ENCODE data around the gene MIOX. TPM values are rescaled to one million over a fixed set of nuclear protein-coding genes. Genes with fewer than 3 reads are reported as not detected.
"Not testable (repeated sequence)": the region's sequence is repeated elsewhere in the genome, so short reads cannot be mapped to it uniquely, and the experiment has no call there.

Gene MIOX
- total and polyA plus RNA-seq, 2 donors, result 0.61 to 1.7 TPM

DNA sequence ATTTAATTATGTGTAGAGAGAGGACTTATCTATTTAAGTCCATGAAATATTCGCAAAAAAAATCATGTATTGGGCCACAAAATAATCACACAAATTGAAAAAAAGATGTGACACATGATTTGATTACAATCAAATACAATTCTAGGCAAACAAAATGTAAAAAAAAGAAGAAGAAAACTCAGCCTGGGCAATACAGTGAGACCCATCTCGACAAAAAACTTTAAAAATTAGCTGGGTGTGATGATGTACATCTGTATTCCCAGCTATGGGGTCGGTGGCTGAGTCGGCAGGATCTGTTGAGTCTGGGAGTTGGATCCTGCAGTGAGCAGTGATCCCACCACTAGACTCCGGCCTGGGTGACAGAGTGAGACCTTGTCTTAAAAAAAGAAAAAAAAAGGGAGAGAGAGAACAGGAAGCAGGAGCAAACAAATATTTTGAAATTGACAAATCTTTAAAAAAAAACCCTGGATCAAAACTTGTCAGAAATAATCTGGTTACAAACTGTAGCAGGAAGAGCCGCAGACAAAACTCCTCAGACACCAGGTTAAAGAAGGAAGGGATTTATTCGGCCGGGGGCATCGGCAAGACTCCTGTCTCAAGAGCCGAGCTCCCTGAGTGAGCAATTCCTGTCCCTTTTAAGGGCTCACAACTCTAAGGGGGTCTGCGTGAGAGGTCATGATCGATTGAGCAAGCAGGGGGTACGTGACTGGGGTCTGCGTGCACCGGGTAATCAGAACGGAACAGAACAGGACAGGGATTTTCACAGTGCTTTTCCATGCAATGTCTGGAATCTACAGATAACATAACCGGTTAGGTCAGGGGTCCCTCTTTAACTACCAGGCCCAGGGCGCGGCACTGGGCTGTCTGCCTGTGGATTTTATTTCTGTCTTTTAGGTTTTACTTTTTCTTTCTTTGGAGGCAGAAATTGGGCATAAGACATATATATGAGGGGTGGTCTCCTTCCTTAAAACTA, 46.5 kb downstream of the MIOX start:
- no peak overlapping the region for H3K4me3 ChIP-seq (ENCODE audit: low read length in 2 of 2)
- peaks cover 51 to 69% of the 10 kb centered on the region in 2 donors for H3K27me3 ChIP-seq (ENCODE audit: control insufficient read depth in 2 of 2, insufficient read depth in 1 of 2, low read length in 1 of 2)
- peaks cover 0 to under 1% of the 10 kb centered on the region in 2 donors for H3K36me3 ChIP-seq (ENCODE audit: control insufficient read depth in 2 of 2, insufficient read depth in 2 of 2, low read length in 1 of 2)
- no peak for DNase-seq (ENCODE audit: low read depth in 6 of 9, low spot score in 9 of 9)
- H3K9me3 ChIP-seq (ENCODE audit: control insufficient read depth in 2 of 2, insufficient read depth in 1 of 2, low read length in 1 of 2), result peaks cover 1 to 10% of the 10 kb centered on the region in 2 donors
- peaks cover 4 to 27% of the 10 kb centered on the region in 2 donors for H3K4me1 ChIP-seq (ENCODE audit: control insufficient read depth in 2 of 2, insufficient read depth in 2 of 2, low read length in 2 of 2)
- H3K27ac ChIP-seq (ENCODE audit: low read depth in 1 of 2, low read length in 1 of 2), result peak overlapping the region; percentile 42 to 67
- WGBS, result 94% methylated on average over 19 of the region's 19 CpGs

DNA sequence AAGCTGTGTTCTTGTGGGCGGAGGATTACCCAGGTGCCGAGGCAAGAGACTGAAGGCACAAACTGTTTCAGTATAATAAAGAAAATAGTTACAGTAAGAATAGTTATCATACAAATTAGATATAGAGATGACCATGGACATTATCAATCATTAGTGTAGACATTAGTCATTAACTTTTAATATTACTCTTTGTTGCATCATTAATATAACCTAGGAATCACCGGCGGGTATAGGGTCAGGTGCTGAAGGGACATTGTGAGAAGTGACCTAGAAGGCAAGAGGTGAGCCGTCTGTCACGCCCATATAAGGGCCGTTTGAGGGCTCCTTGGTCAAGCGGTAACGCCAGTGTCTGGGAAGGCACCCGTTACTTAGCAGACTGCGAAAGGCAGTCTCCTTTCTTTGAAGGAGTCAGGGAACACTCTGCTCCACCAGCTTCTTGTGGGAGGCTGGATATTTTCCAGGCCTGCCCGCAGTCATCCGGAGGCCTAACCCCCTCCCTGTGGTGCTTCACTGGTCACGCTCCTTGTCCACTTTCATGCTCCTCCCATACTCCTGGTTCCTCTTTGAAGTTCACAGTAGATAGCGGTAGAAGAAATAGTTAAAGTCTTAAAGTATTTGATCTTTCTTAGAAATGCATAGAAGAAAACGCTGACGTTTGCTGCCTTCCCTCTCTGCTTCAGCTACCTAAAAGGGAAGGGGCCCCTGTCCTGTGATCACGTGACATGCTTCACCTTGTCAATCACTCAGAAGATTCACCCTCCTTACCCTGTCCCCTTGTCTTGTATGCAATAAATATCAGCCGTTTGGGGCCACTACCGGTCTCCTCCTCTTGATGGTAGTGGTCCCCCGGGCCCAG, 47.4 kb downstream of the MIOX start:
- peak in 1 of 9 donors; percentile 46 for DNase-seq (ENCODE audit: low read depth in 6 of 9, low spot score in 9 of 9)
- 81% methylated on average over 21 of the region's 21 CpGs for WGBS
- Histone ChIP-seq H3K27ac (ENCODE audit: low read depth in 1 of 2, low read length in 1 of 2) (peak overlapping the region in 1 of 2 donors; percentile 47), H3K27me3 (ENCODE audit: control insufficient read depth in 2 of 2, insufficient read depth in 1 of 2, low read length in 1 of 2) (peaks cover 42 to 66% of the 10 kb centered on the region in 2 donors), H3K4me1 (ENCODE audit: control insufficient read depth in 2 of 2, insufficient read depth in 2 of 2, low read length in 2 of 2) (peaks cover 4 to 35% of the 10 kb centered on the region in 2 donors)
- not testable (repeated sequence) for H3K9me3 ChIP-seq (ENCODE audit: control insufficient read depth in 2 of 2, insufficient read depth in 1 of 2, low read length in 1 of 2); H3K36me3 ChIP-seq (ENCODE audit: control insufficient read depth in 2 of 2, insufficient read depth in 2 of 2, low read length in 1 of 2); H3K4me3 ChIP-seq (ENCODE audit: low read length in 2 of 2)

DNA sequence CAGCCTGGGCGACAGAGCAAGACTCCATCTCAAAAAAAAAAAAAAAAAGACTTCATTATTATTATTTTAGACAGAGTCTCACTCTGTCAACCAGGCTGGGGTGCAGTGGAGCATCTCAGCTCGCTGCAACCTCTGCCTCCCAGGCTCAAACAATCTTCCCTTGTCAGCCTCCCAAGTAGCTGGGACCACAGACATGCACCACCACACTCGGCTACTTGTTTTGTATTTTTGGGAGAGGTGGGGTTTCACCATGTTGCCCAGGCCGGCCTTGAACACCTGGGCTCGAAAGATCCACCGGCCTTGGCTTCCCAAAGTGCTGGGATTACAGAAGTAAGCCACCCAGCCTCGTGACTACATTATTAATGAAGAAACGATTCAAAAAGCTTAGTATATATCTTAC, 48.5 kb downstream of the MIOX start:
- Histone ChIP-seq H3K27ac (ENCODE audit: low read depth in 1 of 2, low read length in 1 of 2) (peak overlapping the region; percentile 7 to 42), H3K4me1 (ENCODE audit: control insufficient read depth in 2 of 2, insufficient read depth in 2 of 2, low read length in 2 of 2) (peaks cover 1 to 40% of the 10 kb centered on the region in 2 donors), H3K9me3 (ENCODE audit: control insufficient read depth in 2 of 2, insufficient read depth in 1 of 2, low read length in 1 of 2) (no peaks in the 10 kb centered on the region), H3K4me3 (ENCODE audit: low read length in 2 of 2) (no peak overlapping the region), H3K36me3 (ENCODE audit: control insufficient read depth in 2 of 2, insufficient read depth in 2 of 2, low read length in 1 of 2) (no peaks in the 10 kb centered on the region), H3K27me3 (ENCODE audit: control insufficient read depth in 2 of 2, insufficient read depth in 1 of 2, low read length in 1 of 2) (peaks cover 34 to 58% of the 10 kb centered on the region in 2 donors)
- 90% methylated on average over 8 of the region's 8 CpGs for WGBS
- no peak for DNase-seq (ENCODE audit: low read depth in 6 of 9, low spot score in 9 of 9)

DNA sequence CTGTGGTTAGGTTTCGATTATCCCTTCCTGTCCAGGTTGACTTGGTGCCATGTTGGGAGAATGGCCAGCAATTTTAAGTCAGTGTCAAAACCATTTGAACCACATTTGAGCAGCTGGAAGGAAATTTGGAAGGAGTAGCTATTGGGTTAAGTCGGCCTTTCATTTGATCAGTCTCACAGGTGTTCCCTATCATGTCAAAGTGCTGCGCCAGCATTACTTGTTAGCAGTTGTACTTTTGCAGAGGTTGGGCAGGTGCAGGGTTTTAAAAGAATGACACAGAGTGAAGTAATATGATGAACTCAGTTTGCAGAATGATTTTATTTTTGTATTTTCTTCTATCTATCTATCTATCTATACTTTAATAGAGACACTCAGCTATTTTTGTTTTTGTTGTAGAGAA, 49.6 kb downstream of the MIOX start:
- Histone ChIP-seq H3K4me1 (ENCODE audit: control insufficient read depth in 2 of 2, insufficient read depth in 2 of 2, low read length in 2 of 2) (peaks cover 0 to 33% of the 10 kb centered on the region in 2 donors), H3K27me3 (ENCODE audit: control insufficient read depth in 2 of 2, insufficient read depth in 1 of 2, low read length in 1 of 2) (peaks cover 23 to 53% of the 10 kb centered on the region in 2 donors), H3K27ac (ENCODE audit: low read depth in 1 of 2, low read length in 1 of 2) (peak overlapping the region in 1 of 2 donors; percentile 57), H3K9me3 (ENCODE audit: control insufficient read depth in 2 of 2, insufficient read depth in 1 of 2, low read length in 1 of 2) (no peaks in the 10 kb centered on the region), H3K36me3 (ENCODE audit: control insufficient read depth in 2 of 2, insufficient read depth in 2 of 2, low read length in 1 of 2) (no peaks in the 10 kb centered on the region), H3K4me3 (ENCODE audit: low read length in 2 of 2) (no peak overlapping the region)
- 78% methylated on average over 3 of the region's 3 CpGs for WGBS
- peak in 1 of 9 donors; percentile 57 for DNase-seq (ENCODE audit: low read depth in 6 of 9, low spot score in 9 of 9)

- Histone ChIP-seq H3K27me3 (ENCODE audit: control insufficient read depth in 2 of 2, insufficient read depth in 1 of 2, low read length in 1 of 2) (peaks cover 9 to 41% of the 10 kb centered on the region in 2 donors), H3K4me1 (ENCODE audit: control insufficient read depth in 2 of 2, insufficient read depth in 2 of 2, low read length in 2 of 2) (peaks cover 0 to 31% of the 10 kb centered on the region in 2 donors), H3K4me3 (ENCODE audit: low read length in 2 of 2) (no peak overlapping the region), H3K9me3 (ENCODE audit: control insufficient read depth in 2 of 2, insufficient read depth in 1 of 2, low read length in 1 of 2) (no peaks in the 10 kb centered on the region), H3K36me3 (ENCODE audit: control insufficient read depth in 2 of 2, insufficient read depth in 2 of 2, low read length in 1 of 2) (no peaks in the 10 kb centered on the region), H3K27ac (ENCODE audit: low read depth in 1 of 2, low read length in 1 of 2) (peak overlapping the region; percentile 81 to 85)
- DNase-seq (ENCODE audit: low read depth in 6 of 9, low spot score in 9 of 9), result no peak
- 97% methylated on average over 13 of the region's 13 CpGs for WGBS
Measured at GRCh38 chr22:50537765-50538164, 51.1 kb downstream of the MIOX start.

Other genes starting within 250 kb of the MIOX start
- 29.2 TPM for gene TUBGCP6, start 241.8 kb upstream of the MIOX start, total RNA-seq
- gene TUBGCP6, start 241.8 kb upstream of the MIOX start, polyA plus RNA-seq, result 96.6 TPM
- gene HDAC10, start 235.6 kb upstream of the MIOX start, total RNA-seq, result 11.6 TPM
- 61.6 TPM for gene HDAC10, start 235.6 kb upstream of the MIOX start, polyA plus RNA-seq
- 2.2 TPM for gene MAPK12, start 225.2 kb upstream of the MIOX start, total RNA-seq
- 8.2 TPM for gene MAPK12, start 225.2 kb upstream of the MIOX start, polyA plus RNA-seq
- gene MAPK11, start 216.5 kb upstream of the MIOX start, total RNA-seq, result 3.7 TPM
- 17.7 TPM for gene MAPK11, start 216.5 kb upstream of the MIOX start, polyA plus RNA-seq
- 13.1 TPM for gene PLXNB2, start 179.2 kb upstream of the MIOX start, total RNA-seq
- 53.2 TPM for gene PLXNB2, start 179.2 kb upstream of the MIOX start, polyA plus RNA-seq
- 1.4 TPM for gene DENND6B, start 159.8 kb upstream of the MIOX start, total RNA-seq
- gene DENND6B, start 159.8 kb upstream of the MIOX start, polyA plus RNA-seq, result 8.3 TPM
- gene PPP6R2, start 143.5 kb upstream of the MIOX start, total RNA-seq, result 45.7 TPM
- gene PPP6R2, start 143.5 kb upstream of the MIOX start, polyA plus RNA-seq, result 45.4 TPM
- 56.7 TPM for gene SBF1, start 11.8 kb upstream of the MIOX start, total RNA-seq
- gene SBF1, start 11.8 kb upstream of the MIOX start, polyA plus RNA-seq, result 88.2 TPM
- gene ADM2, start 5.3 kb upstream of the MIOX start, total RNA-seq, result 1.5 TPM
- gene ADM2, start 5.3 kb upstream of the MIOX start, polyA plus RNA-seq, result 1.4 TPM
- 23.5 TPM for gene LMF2, start 20.8 kb downstream of the MIOX start, total RNA-seq
- gene LMF2, start 20.8 kb downstream of the MIOX start, polyA plus RNA-seq, result 90.2 TPM
- gene NCAPH2, start 21.4 kb downstream of the MIOX start, total RNA-seq, result 57.6 TPM
- 40.8 TPM for gene NCAPH2, start 21.4 kb downstream of the MIOX start, polyA plus RNA-seq
- gene SCO2, start 38.7 kb downstream of the MIOX start, total RNA-seq, result 3.5 TPM
- 9.8 TPM for gene SCO2, start 38.7 kb downstream of the MIOX start, polyA plus RNA-seq
- gene TYMP, start 43.2 kb downstream of the MIOX start, total RNA-seq, result 97.3 TPM
- 156 TPM for gene TYMP, start 43.2 kb downstream of the MIOX start, polyA plus RNA-seq
- gene KLHDC7B, start 59.0 kb downstream of the MIOX start, total RNA-seq, result 6.0 TPM
- 23.4 TPM for gene KLHDC7B, start 59.0 kb downstream of the MIOX start, polyA plus RNA-seq
- gene SYCE3, start 76.1 kb downstream of the MIOX start, total RNA-seq, result 0.19 TPM
- gene SYCE3, start 76.1 kb downstream of the MIOX start, polyA plus RNA-seq, result 1.1 TPM
- gene CPT1B, start 91.6 kb downstream of the MIOX start, total RNA-seq, result 8.5 TPM
- gene CPT1B, start 91.6 kb downstream of the MIOX start, polyA plus RNA-seq, result 74.1 TPM
- gene CHKB, start 96.0 kb downstream of the MIOX start, total RNA-seq, result 65.6 TPM
- gene CHKB, start 96.0 kb downstream of the MIOX start, polyA plus RNA-seq, result 299 TPM
- gene MAPK8IP2, start 113.9 kb downstream of the MIOX start, total RNA-seq, result 0.33 TPM
- gene MAPK8IP2, start 113.9 kb downstream of the MIOX start, polyA plus RNA-seq, result 0.96 TPM
- gene ARSA, start 141.3 kb downstream of the MIOX start, total RNA-seq, result 10.7 TPM
- 63.3 TPM for gene ARSA, start 141.3 kb downstream of the MIOX start, polyA plus RNA-seq
- gene SHANK3, start 186.0 kb downstream of the MIOX start, total RNA-seq, result 0.61 TPM
- 8.6 TPM for gene SHANK3, start 186.0 kb downstream of the MIOX start, polyA plus RNA-seq

All from thymus (tissue), 11 donors.